ENCODE measurements around the gene ZNF25. TPM values are rescaled to one million over a fixed set of nuclear protein-coding genes. Genes with fewer than 3 reads are reported as not detected.
"Not testable (repeated sequence)": the region's sequence is repeated elsewhere in the genome, so short reads cannot be mapped to it uniquely, and the experiment has no call there.

Gene ZNF25
- total and polyA plus RNA-seq, 8 donors: 2.9 to 7.8 (median 3.9) TPM

GRCh38 chr10:38007991-38008390 is 31.5 kb upstream of the ZNF25 start:
- TF ChIP-seq CTCF (IDR thresholded peaks at IDR 0.05): no peak
- peaks cover 0 to 6% (median 0%) of the 10 kb centered on the region in 3 donors for H3K36me3 ChIP-seq
- intact Hi-C loops (cut with DNase I): no loop called here
- H3K9me3 ChIP-seq: no peaks in the 10 kb centered on the region
- no peak for DNase-seq
- FAIRE-seq: no peak
- 44 to 52% methylated on average over 3 of the region's 3 CpGs for WGBS, 2 donors
- peaks cover 4 to 12% (median 9%) of the 10 kb centered on the region in 3 donors for H3K4me1 ChIP-seq
- no peak overlapping the region for H3K4me3 ChIP-seq
- no peaks in the 10 kb centered on the region for H3K27me3 ChIP-seq
- H3K27ac ChIP-seq: no peak overlapping the region
- no peak for ATAC-seq

DNA sequence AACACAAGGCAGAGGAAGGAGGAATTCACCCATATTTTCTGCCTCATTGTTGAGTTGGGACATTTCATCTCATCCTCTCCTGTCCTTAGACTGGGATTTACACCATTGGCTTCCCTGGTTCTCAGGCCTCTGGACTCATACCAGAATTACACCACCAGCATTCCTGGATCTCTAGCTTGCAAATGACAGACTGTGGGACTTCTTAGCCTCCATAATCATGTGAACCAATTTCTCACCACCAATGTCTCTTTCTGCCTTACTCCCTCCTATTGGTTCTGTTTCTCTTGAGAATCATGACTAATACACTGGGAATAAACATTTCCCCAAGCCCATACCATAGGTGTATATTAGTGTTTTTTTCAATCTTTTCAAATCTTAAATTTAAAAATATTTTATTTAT is 31.1 kb upstream of the ZNF25 start:
- DNase-seq: no peak
- no peak for TF ChIP-seq CTCF (IDR thresholded peaks at IDR 0.05)
- no peak for ATAC-seq
- intact Hi-C loops (cut with DNase I): no loop called here
- H3K27ac ChIP-seq: no peak overlapping the region
- FAIRE-seq: no peak
- H3K4me1 ChIP-seq: peaks cover 4 to 12% (median 9%) of the 10 kb centered on the region in 3 donors
- peaks cover 0 to 2% (median 0%) of the 10 kb centered on the region in 3 donors for H3K36me3 ChIP-seq
- no peak overlapping the region for H3K4me3 ChIP-seq
- H3K27me3 ChIP-seq: no peaks in the 10 kb centered on the region
- H3K9me3 ChIP-seq: no peaks in the 10 kb centered on the region

DNA sequence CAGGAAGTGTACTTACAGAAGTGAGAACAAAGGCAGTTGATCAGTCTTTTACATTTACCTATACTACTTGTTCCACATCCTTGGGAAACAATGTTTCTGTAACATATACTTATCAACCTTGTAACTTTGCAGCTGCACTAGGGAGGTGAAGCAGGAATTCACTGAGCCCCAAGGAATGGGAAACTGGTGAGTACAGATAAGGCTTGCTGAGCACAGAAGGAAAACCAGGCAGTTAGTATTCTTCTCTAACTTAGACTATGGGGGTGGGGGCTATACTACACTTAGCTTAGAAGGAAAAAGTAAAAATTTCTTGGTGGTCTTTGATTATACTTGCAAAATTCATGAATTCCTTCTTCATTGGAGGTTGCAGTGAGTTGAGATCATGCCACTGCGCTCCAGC is 27.1 kb upstream of the ZNF25 start:
- 87 to 97% methylated on average over 1 of the region's 1 CpG for WGBS, 2 donors
- Histone ChIP-seq H3K36me3 (no peaks in the 10 kb centered on the region), H3K4me1 (no peaks in the 10 kb centered on the region), H3K27ac (no peak overlapping the region), H3K4me3 (no peak overlapping the region), H3K9me3 (no peaks in the 10 kb centered on the region), H3K27me3 (no peaks in the 10 kb centered on the region)
- intact Hi-C loops (cut with DNase I): no loop called here
- DNase-seq (no peak), ATAC-seq (no peak), FAIRE-seq (no peak)
- no peak for TF ChIP-seq CTCF (IDR thresholded peaks at IDR 0.05)

- 88 to 91% methylated on average over 6 of the region's 6 CpGs for WGBS, 2 donors
- no peak for ATAC-seq
- H3K9me3 ChIP-seq: no peaks in the 10 kb centered on the region
- intact Hi-C loops (cut with DNase I): no loop called here
- no peak for FAIRE-seq
- no peaks in the 10 kb centered on the region for H3K27me3 ChIP-seq
- no peaks in the 10 kb centered on the region for H3K4me1 ChIP-seq
- H3K27ac ChIP-seq: no peak overlapping the region
- no peaks in the 10 kb centered on the region for H3K36me3 ChIP-seq
- no peak for DNase-seq
- no peak overlapping the region for H3K4me3 ChIP-seq
- no peak for TF ChIP-seq CTCF (IDR thresholded peaks at IDR 0.05)
Observed at GRCh38 chr10:38003026-38003425, 26.6 kb upstream of the ZNF25 start.

- H3K4me3 ChIP-seq; ATAC-seq; H3K4me1 ChIP-seq; DNase-seq; H3K9me3 ChIP-seq; H3K27me3 ChIP-seq; intact Hi-C loops (cut with DNase I); H3K27ac ChIP-seq; FAIRE-seq; H3K36me3 ChIP-seq: not testable (repeated sequence)
- 84 to 94% methylated on average over 1 of the region's 1 CpG for WGBS, 2 donors
Observed at GRCh38 chr10:38000474-38000873, 24.0 kb upstream of the ZNF25 start.

GRCh38 chr10:37998920-37999319 is 22.5 kb upstream of the ZNF25 start:
- H3K4me3 ChIP-seq; H3K27ac ChIP-seq; H3K9me3 ChIP-seq; H3K36me3 ChIP-seq; ATAC-seq; DNase-seq; H3K27me3 ChIP-seq; H3K4me1 ChIP-seq; FAIRE-seq; intact Hi-C loops (cut with DNase I): not testable (repeated sequence)
- 53 to 61% methylated on average over 2 of the region's 3 CpGs for WGBS, 2 donors
